HL-60 (cell line): ENCODE measurements around the gene G3BP2.

Experiments
- CTCF ChIP-seq: IDR thresholded peaks from one replicate; pipeline ENCODE4 v1.5.1; 2011; ENCODE audit warnings: low read length, control low read depth, inconsistent platforms; ENCODE audit not compliant: insufficient read depth
- GABPA ChIP-seq: IDR thresholded peaks from 2 replicates; pipeline ENCODE4 v1.6.1; 2012; ENCODE audit warnings: low read depth
- POLR2AphosphoS5 ChIP-seq: IDR thresholded peaks from 2 replicates; pipeline ENCODE4 v1.6.1; 2012; ENCODE audit warnings: low read depth
- REST ChIP-seq: IDR thresholded peaks from 2 replicates; pipeline ENCODE4 v1.6.1; 2012; ENCODE audit warnings: low read depth; ENCODE audit not compliant: insufficient replicate concordance
- SPI1 ChIP-seq: IDR thresholded peaks from 2 replicates; pipeline ENCODE4 v1.6.1; 2012; ENCODE audit warnings: low read depth, mild to moderate bottlenecking, borderline replicate concordance

GRCh38 chr4:75673027-75673958 is at the start of gene G3BP2:
- TF ChIP-seq CTCF (no peak), REST (peak; percentile 55), POLR2AphosphoS5 (peak; percentile 76), SPI1 (no peak; the same call in 1 of the 2 replicates), GABPA (peak; percentile 71)
